HG03097 (cell line): ENCODE results near the gene SPRR5.

Experiments
- ATAC-seq: cut with Tn5 transposase; IDR thresholded peaks from one replicate; pipeline ENCODE4 v1.9.1; 2021; ENCODE audit not compliant: unreplicated experiment, low FRiP score

Gene SPRR5

GRCh38 chr1:152942161-152942560, 4.8 kb upstream of the SPRR5 start:
- ATAC-seq, result no peak

GRCh38 chr1:152946248-152946647, 758 bp upstream of the SPRR5 start:
- ATAC-seq, result no peak

- no peak for ATAC-seq
Measured at GRCh38 chr1:152951711-152952110, 4.7 kb downstream of the SPRR5 start.

GRCh38 chr1:152953761-152954160, 6.8 kb downstream of the SPRR5 start:
- no peak for ATAC-seq

GRCh38 chr1:152954436-152954835, 7.4 kb downstream of the SPRR5 start:
- no peak for ATAC-seq

- ATAC-seq, result no peak
Measured at GRCh38 chr1:152957561-152957960, 10.6 kb downstream of the SPRR5 start.

GRCh38 chr1:152959273-152959672, 12.3 kb downstream of the SPRR5 start:
- ATAC-seq, result no peak

GRCh38 chr1:152959801-152960451, 12.9 kb downstream of the SPRR5 start:
- no peak for ATAC-seq

GRCh38 chr1:152960452-152961044, 13.5 kb downstream of the SPRR5 start:
- no peak for ATAC-seq

GRCh38 chr1:152961226-152961891, 14.4 kb downstream of the SPRR5 start:
- ATAC-seq, result no peak

- ATAC-seq, result no peak
Measured at GRCh38 chr1:152962876-152963415, 15.9 kb downstream of the SPRR5 start.

- no peak for ATAC-seq
Measured at GRCh38 chr1:152964536-152964935, 17.5 kb downstream of the SPRR5 start.

GRCh38 chr1:152965853-152966252, 18.8 kb downstream of the SPRR5 start:
- ATAC-seq, result no peak

- no peak for ATAC-seq
Measured at GRCh38 chr1:152967201-152967600, 20.2 kb downstream of the SPRR5 start.

- ATAC-seq, result peak; percentile 46
Measured at GRCh38 chr1:152968248-152968647, 21.2 kb downstream of the SPRR5 start.

- ATAC-seq, result no peak
Measured at GRCh38 chr1:152969036-152969435, 22.0 kb downstream of the SPRR5 start.

- no peak for ATAC-seq
Measured at GRCh38 chr1:152970495-152970894, 23.5 kb downstream of the SPRR5 start, which contains the start of gene SPRR4. TSS of gene SPRR4 (plus strand) at chr1:152970648. CDS start at chr1:152971891, 1,243 bp downstream.

- no peak for ATAC-seq
Measured at GRCh38 chr1:152972196-152972886, 25.3 kb downstream of the SPRR5 start.

GRCh38 chr1:152976688-152977087, 29.7 kb downstream of the SPRR5 start:
- ATAC-seq, result no peak

- ATAC-seq, result no peak
Measured at GRCh38 chr1:152977614-152978013, 30.6 kb downstream of the SPRR5 start.

GRCh38 chr1:152980676-152981075, 33.7 kb downstream of the SPRR5 start:
- ATAC-seq, result no peak
